ENCODE results near the gene MSI2.

Gene MSI2

DNA sequence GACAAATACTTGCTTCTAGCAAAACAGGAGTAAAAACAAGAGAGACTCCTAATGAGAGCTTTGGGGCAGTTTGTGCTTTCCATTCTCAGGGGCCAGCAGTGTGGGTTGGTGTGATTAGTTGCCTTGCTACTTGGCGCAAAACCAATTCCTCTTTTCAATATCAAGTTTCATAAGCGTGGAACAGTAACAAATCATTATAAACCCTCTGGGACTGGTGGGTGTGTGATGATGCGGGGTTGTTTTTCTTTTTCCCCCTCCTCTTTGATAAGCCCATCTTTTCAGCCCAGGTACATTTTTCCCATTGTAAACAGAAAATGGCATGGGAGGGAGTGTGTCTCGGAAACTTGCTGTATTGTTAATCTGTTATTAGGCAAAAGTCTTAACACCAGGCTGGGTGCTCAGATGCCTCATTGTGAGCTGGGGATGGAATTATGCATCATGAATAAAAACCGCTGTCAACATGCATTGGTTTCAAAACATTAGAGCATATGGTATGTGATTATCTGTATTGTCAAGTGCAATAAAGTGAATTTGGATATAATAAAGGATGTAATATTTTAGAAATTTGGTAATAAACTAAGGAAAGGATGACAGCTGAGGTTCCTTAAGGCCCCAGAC, 322.4 kb downstream of the MSI2 start:
- POLR2A ChIA-PET (ENCODE audit: low non-redundant PET), result no interaction called here
- no peak overlapping the region for H3K27ac ChIP-seq
- no peak for DNase-seq (ENCODE audit: low spot score)
- CTCF ChIA-PET, result no interaction called here
- TF ChIP-seq CTCF (conservative IDR thresholded peaks at IDR 0.05; ENCODE audit: low read depth), result no peak

DNA sequence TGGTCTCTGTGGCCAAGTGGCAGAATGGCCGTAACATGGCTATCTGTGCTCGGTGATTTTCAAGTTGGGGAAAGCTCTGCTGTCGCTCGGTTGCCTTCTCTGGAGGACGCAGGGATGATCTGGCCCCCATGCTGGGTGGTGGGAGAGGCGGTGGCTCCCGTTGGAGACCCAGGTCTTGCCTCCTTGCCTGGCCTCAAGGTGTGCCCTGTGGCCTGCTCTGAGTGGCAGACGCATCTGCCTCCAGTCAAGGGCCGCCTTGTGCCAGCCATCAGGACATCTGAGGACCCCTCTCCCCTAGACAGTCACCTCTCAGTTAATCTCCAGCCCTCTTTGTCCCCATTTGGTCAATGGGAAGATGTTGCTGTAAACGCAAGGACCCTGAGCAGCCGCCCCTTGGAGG, 322.9 kb downstream of the MSI2 start:
- CTCF ChIA-PET, result no interaction called here
- POLR2A ChIA-PET (ENCODE audit: low non-redundant PET), result no interaction called here
- H3K27ac ChIP-seq, result no peak overlapping the region
- no peak for DNase-seq (ENCODE audit: low spot score)
- TF ChIP-seq CTCF (conservative IDR thresholded peaks at IDR 0.05; ENCODE audit: low read depth), result no peak

GRCh38 chr17:57580055-57580739, 323.9 kb downstream of the MSI2 start:
- CTCF ChIA-PET, result no interaction called here
- POLR2A ChIA-PET (ENCODE audit: low non-redundant PET), result no interaction called here
- DNase-seq (ENCODE audit: low spot score), result no peak
- no peak for TF ChIP-seq CTCF (conservative IDR thresholded peaks at IDR 0.05; ENCODE audit: low read depth)
- no peak overlapping the region for H3K27ac ChIP-seq

- no peak overlapping the region for H3K27ac ChIP-seq
- POLR2A ChIA-PET (ENCODE audit: low non-redundant PET), result no interaction called here
- no peak for DNase-seq (ENCODE audit: low spot score)
- no peak for TF ChIP-seq CTCF (conservative IDR thresholded peaks at IDR 0.05; ENCODE audit: low read depth)
- CTCF ChIA-PET, result no interaction called here
Measured at GRCh38 chr17:57582881-57583756, 326.8 kb downstream of the MSI2 start.

GRCh38 chr17:57584050-57584551, 327.8 kb downstream of the MSI2 start:
- DNase-seq (ENCODE audit: low spot score), result no peak
- no peak for TF ChIP-seq CTCF (conservative IDR thresholded peaks at IDR 0.05; ENCODE audit: low read depth)
- CTCF ChIA-PET, result no interaction called here
- H3K27ac ChIP-seq, result no peak overlapping the region
- POLR2A ChIA-PET (ENCODE audit: low non-redundant PET), result no interaction called here

DNA sequence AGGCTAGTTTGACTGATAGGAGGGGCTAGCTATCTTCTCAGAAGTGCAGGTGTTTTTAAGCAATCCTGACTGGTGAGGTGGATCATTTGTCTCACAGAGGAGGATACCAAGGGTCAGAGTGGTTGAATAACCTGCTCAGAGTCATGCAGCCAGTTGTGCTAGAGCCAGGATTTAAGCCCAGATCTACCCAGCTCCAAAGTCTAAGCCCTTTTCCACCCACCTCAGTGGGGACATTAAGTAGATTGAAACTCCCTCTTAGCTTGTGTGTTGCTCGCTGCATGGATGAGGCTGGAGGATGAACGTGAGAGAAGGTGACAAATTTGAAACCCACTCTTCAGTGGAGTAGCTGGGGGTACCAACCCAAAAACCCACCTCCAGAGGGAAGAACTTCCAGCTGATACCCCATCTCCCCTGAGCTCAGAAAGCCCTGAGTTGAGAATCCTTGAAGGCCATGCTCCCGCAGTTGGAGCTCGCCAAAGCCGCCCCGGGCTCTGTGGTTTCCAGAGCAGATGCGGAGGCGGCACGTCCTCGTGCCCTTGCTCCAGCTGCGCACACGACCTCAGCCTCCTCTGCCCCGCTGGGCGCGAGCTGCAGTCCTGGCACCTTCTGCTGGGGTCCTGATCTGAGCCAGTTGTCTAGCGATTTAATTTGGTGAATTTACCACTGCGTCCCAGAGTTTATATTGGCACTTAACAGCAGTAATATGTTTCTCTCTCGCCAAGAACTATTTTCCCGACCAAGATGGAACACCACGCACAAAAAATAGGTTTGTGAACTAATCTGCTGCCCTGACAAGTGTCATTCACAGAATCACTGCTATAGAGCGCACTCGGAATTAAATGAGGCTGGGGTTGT, 329.2 kb downstream of the MSI2 start:
- POLR2A ChIA-PET (ENCODE audit: low non-redundant PET), result no interaction called here

More for the DNA sequence above, 329.2 kb downstream of the MSI2 start:
- DNase-seq (ENCODE audit: low spot score), result no peak
- H3K27ac ChIP-seq, result no peak overlapping the region
- CTCF ChIA-PET, result interaction anchor here (1.2 kb wide), 1 partner anchor 12 kb away, joined by 5 read pairs; no protein-coding TSS in a partner anchor
- TF ChIP-seq CTCF (conservative IDR thresholded peaks at IDR 0.05; ENCODE audit: low read depth), result no peak
